SJCRH30 (cell line): ENCODE measurements around the gene GNG7. TPM values are rescaled to one million over a fixed set of nuclear protein-coding genes. Genes with fewer than 3 reads are reported as not detected.
"Not testable (repeated sequence)": the region's sequence is repeated elsewhere in the genome, so short reads cannot be mapped to it uniquely, and the experiment has no call there.

Experiments used
- DNase-seq, 2 experiments: peaks; one replicate each; pipeline ENCODE4 v3.0.0-alpha.2; 2015 to 2020
- H3K27ac ChIP-seq: fragments of 250-450 bp; sonication (Bioruptor Pico); 2 replicates; pipeline ENCODE4 v1.5.1; 2020; ENCODE audit warnings: mild to moderate bottlenecking, moderate library complexity
- H3K27me3 ChIP-seq: fragments of 250-450 bp; sonication (Bioruptor Pico); 2 replicates; pipeline ENCODE4 v1.5.1; 2020; ENCODE audit warnings: mild to moderate bottlenecking, moderate library complexity
- H3K36me3 ChIP-seq: fragments of 250-450 bp; sonication (Bioruptor Pico); 2 replicates; pipeline ENCODE4 v1.5.1; 2020; ENCODE audit warnings: mild to moderate bottlenecking, moderate library complexity
- H3K4me1 ChIP-seq: fragments of 250-450 bp; sonication (Bioruptor Pico); 2 replicates; pipeline ENCODE4 v1.5.1; 2020; ENCODE audit warnings: mild to moderate bottlenecking, moderate library complexity
- H3K4me3 ChIP-seq: fragments of 250-450 bp; sonication (Bioruptor Pico); 2 replicates; pipeline ENCODE4 v1.5.1; 2020; ENCODE audit warnings: mild to moderate bottlenecking, moderate library complexity
- H3K9me3 ChIP-seq: fragments of 250-450 bp; sonication (Bioruptor Pico); replicated peaks from 2 replicates; pipeline ENCODE4 v1.5.1; 2020; ENCODE audit warnings: mild to moderate bottlenecking, moderate library complexity
- total RNA-seq: library from RNA; depleted of rRNA; stranded (reverse); fragments of >200 nt; shearing (Covaris generic); gene quantifications from 2 replicates; pipeline ENCODE4 v1.2.3, GENCODE V29; 2014; rRNA removed

Gene GNG7
- total RNA-seq, 1 experiment from 2014 or later, result not detected

- no peaks in the 10 kb centered on the region for H3K4me1 ChIP-seq
- no peak overlapping the region for H3K27ac ChIP-seq
- H3K36me3 ChIP-seq, result no peaks in the 10 kb centered on the region
- H3K27me3 ChIP-seq, result no peaks in the 10 kb centered on the region
- no peaks in the 10 kb centered on the region for H3K9me3 ChIP-seq
- no peak for DNase-seq
- no peak overlapping the region for H3K4me3 ChIP-seq
Observed at GRCh38 chr19:2469102-2469914, 233.2 kb downstream of the GNG7 start.

GRCh38 chr19:2468596-2468995 is 233.9 kb downstream of the GNG7 start:
- no peak for DNase-seq
- Histone ChIP-seq H3K4me3 (no peak overlapping the region), H3K36me3 (no peaks in the 10 kb centered on the region), H3K9me3 (no peaks in the 10 kb centered on the region), H3K27me3 (no peaks in the 10 kb centered on the region), H3K27ac (no peak overlapping the region), H3K4me1 (no peaks in the 10 kb centered on the region)

- Histone ChIP-seq H3K4me3 (no peak overlapping the region), H3K4me1 (no peaks in the 10 kb centered on the region; the same call in 1 of the 2 replicates), H3K27me3 (no peaks in the 10 kb centered on the region), H3K27ac (no peak overlapping the region), H3K9me3 (no peaks in the 10 kb centered on the region), H3K36me3 (no peaks in the 10 kb centered on the region)
- DNase-seq, result no peak
Observed at GRCh38 chr19:2464389-2464788, 238.1 kb downstream of the GNG7 start.

GRCh38 chr19:2463694-2464093 is 238.8 kb downstream of the GNG7 start:
- not testable (repeated sequence) for DNase-seq, H3K9me3 ChIP-seq, H3K4me3 ChIP-seq, H3K4me1 ChIP-seq, H3K36me3 ChIP-seq, H3K27ac ChIP-seq, H3K27me3 ChIP-seq

GRCh38 chr19:2462635-2463421 is 239.7 kb downstream of the GNG7 start:
- no peaks in the 10 kb centered on the region for H3K27me3 ChIP-seq

GRCh38 chr19:2461751-2462634 is 240.5 kb downstream of the GNG7 start:
- Histone ChIP-seq H3K9me3 (no peaks in the 10 kb centered on the region), H3K27ac (no peak overlapping the region), H3K36me3 (no peaks in the 10 kb centered on the region), H3K4me1 (no peaks in the 10 kb centered on the region; the same call in 1 of the 2 replicates), H3K4me3 (no peak overlapping the region), H3K27me3 (no peaks in the 10 kb centered on the region)
- DNase-seq, result no peak

More at GRCh38 chr19:2462635-2463421, 239.7 kb downstream of the GNG7 start:
- no peaks in the 10 kb centered on the region for H3K36me3 ChIP-seq
- DNase-seq, result peak; percentile 59 to 66
- no peak overlapping the region for H3K4me3 ChIP-seq
- H3K9me3 ChIP-seq, result no peaks in the 10 kb centered on the region
- H3K27ac ChIP-seq, result no peak overlapping the region
- H3K4me1 ChIP-seq, result no peaks in the 10 kb centered on the region; the same call in 1 of the 2 replicates

Other genes starting within 250 kb of the GNG7 start
- gene LMNB2, start 245.7 kb downstream of the GNG7 start, total RNA-seq, result 152 and 160 TPM in 2 replicates
- gene GADD45B, start 226.6 kb downstream of the GNG7 start, total RNA-seq, result 2.6 and 2.8 TPM in 2 replicates
- gene DIRAS1, start 18.7 kb upstream of the GNG7 start, total RNA-seq, result not detected in 2 replicates
- gene SLC39A3, start 37.3 kb upstream of the GNG7 start, total RNA-seq, result 18.7 and 19.5 TPM in 2 replicates
- 102 and 103 TPM in 2 replicates for gene SGTA, start 80.6 kb upstream of the GNG7 start, total RNA-seq
- gene THOP1, start 82.8 kb upstream of the GNG7 start, total RNA-seq, result 114 and 119 TPM in 2 replicates
- gene ZNF554, start 117.2 kb upstream of the GNG7 start, total RNA-seq, result 1.3 and 1.6 TPM in 2 replicates
- gene ZNF555, start 138.8 kb upstream of the GNG7 start, total RNA-seq, result 10.7 and 11.8 TPM in 2 replicates
- 18.4 and 21.3 TPM in 2 replicates for gene ZNF556, start 164.6 kb upstream of the GNG7 start, total RNA-seq
- 16.7 and 18.9 TPM in 2 replicates for gene ZNF57, start 198.2 kb upstream of the GNG7 start, total RNA-seq
- gene ZNF77, start 242.3 kb upstream of the GNG7 start, total RNA-seq, result 14.1 and 17.3 TPM in 2 replicates